Activated CD4-positive, alpha-beta T cell treated with anti-CD3 and anti-CD28 coated beads for 1 hour (primary cell): ENCODE measurements around the gene TMEM154.

Experiments used
- DNase-seq: peaks from one replicate; pipeline ENCODE4 v3.0.0-alpha.2; 2020

Gene TMEM154

DNA sequence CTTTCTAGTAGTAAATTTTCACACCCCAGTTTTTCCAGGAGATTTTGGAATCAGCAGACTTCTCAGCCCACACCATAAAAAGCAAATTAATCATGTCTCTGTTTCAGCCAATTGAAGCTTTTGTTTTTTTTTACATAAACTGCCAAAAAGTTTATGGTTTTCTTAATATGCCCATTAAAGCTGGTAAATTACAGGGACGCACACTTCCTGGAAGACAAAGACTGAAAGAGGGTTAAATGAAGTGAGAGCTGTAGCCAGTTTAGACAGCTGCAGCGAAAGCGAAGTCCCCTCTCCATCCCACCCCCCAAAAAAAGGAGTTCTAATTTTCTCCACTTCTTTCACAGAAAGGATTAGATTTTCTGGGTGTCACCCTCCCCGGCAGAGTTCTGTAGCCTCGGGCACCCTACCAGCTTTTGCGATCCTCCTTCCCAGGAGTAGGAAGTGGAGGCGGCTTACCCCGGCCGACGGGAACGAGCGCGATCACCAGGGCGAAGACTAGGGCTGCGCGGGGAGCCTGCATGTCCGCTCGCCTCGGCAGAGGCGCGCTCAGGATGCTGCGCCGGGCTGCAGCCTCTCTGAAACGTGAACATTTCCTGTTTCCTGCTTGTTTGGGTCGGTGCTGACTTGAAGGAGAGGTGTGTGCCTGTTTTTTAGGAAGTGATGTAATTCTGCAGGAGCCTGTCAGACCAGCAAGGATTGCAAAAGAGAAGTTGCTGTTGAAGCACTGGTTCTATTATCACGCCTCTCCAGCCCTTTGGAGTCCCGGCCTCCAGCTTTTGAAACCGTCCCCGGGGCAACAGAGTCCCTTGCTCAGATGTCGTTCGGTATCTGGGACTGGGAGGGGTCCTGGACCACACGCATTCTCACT, at the start of gene TMEM154:
TMEM154 (minus strand) TSS at position 584 of the 868 bp plus-strand sequence; CDS start at position 520, 64 bp downstream.
- DNase-seq = peak; percentile 41

DNA sequence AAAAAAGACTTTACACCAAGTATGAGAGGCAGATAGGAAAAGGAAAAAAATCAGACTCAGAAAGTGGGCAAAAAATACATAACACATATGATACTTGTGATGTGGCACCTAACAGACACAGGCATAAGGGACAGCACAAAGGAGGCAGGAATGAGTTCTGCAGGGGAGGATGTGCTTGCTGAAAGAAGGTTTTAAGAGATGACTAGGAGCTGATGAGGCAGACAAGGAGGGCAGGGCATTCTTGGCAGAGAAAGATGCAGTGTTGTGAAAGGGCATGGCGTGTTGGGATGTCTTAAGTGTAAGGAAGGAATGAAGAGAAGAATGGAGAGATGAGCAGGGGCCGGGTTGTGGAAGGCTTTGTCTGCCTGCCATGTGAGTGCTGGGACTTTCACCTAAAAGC, 49.7 kb upstream of the TMEM154 start:
- DNase-seq = no peak

GRCh38 chr4:152728343-152728742, 48.5 kb upstream of the TMEM154 start:
- no peak for DNase-seq

DNA sequence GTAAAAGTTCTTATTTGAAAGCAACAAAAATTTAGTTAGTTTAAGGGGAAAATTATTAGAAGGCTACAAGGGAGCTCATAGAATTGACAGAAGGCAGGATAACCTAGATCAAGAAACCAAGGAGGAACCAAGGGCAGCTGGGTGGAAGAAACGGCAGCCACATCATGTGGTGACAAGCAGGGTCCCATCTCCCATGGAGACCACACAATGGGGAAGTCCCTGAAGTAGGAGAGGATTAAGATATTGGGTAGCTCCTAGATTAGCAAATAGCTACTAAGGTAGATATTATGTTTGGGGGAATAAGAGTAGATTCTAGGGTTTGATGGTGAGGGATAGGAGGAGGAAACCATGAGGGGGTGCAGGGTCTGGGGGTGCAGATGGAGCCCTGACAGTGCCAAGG, 48.0 kb upstream of the TMEM154 start:
- DNase-seq = no peak

DNA sequence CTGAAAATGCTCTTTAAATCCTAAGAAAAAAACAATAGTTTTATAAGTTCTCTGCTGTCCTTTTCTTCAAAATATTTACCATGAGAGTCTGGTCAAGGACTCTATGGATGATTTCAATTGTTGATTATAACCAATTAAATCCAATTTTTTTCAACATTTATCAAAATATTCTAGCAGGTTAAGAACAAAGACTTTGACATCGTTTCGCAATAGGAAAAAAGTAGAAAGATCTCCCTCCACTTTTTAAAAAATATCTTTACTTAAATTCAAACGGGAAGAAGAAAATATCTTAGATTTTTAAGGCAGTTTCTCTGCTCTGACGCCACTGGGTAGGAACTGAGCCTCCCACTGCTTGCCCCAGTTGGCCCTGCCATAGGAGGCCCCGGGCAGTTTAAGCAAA, 44.7 kb upstream of the TMEM154 start:
- DNase-seq = no peak

GRCh38 chr4:152723236-152723635, 43.4 kb upstream of the TMEM154 start:
- DNase-seq = no peak

DNA sequence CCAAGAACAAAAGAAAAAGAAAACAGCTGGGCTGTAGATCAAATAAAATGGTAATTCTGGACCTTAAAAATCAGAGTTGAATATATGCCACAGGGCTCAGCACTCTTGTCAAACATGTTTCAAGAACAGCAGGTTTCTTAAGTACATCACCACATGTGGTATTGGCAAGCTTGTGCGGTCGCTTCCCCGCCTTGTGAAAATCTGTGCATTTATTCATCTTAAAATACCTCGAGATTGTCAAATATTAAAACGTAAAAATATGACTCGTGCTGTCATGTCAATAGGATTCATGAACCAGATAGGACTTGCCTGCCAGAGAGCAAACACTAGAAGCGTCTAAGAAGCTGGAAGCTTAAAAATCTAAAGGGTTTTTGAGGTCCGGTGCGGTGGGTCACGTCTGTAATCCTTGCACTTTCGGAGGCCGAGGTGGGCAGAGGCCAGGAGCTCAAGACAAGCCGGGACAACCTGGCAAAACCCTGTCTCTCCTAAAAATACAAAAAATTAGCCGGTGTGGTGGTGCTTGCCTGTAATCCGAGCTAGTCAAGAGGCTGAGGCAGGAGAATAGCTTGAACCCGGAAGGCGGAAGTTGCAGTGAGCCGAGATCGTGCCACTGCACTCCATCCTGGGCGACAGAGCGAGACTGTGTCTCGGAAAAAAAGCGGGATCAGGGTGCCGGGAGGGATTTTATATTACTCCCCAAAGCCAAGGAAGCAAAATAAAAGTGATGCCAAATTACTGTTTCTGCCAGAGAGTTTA, 40.2 kb upstream of the TMEM154 start:
- no peak for DNase-seq

- DNase-seq = no peak
Observed at GRCh38 chr4:152719291-152719690, 39.5 kb upstream of the TMEM154 start.

DNA sequence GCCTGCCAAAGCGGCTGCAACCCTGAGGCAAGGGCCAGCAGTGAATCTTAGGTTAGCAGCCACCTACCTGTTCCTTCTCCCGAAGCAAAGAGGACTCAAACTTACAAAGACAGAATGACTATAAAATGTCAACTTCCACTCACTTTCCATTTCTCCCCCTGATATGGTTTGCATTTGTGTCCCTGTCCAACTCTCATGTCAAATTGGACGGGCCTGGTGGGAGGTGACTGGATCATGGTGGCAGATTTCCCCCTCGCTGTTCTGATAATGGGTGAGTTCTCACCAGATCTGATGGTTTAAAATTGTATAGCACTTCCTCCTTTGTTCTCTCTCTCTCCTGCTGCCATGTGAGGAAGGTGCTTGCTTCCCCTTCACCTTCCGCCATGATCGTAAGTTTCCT, 35.3 kb upstream of the TMEM154 start:
- no peak for DNase-seq

GRCh38 chr4:152713951-152714705, 34.3 kb upstream of the TMEM154 start:
- no peak for DNase-seq

- no peak for DNase-seq
Observed at GRCh38 chr4:152709675-152710438, 30.1 kb upstream of the TMEM154 start.

DNA sequence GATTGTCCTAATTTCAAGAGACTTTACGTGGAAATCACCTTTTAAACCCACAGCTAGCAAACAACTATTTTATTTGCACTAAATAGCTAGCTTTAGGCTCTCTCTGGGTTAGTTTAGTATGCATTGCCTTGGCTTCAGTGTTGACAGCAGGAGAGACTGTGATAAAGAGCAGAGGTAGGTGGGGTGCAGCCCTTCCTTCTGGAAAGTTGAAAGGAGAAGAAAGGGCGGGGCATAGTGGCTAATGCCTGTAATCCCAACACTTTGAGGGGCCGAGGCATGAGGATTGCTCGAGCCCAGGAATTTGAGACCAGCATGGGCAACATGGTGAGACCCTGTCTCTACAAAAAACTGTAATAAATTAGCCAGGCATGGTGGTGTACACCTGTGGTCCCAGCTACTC, 29.0 kb upstream of the TMEM154 start:
- DNase-seq = no peak

- no peak for DNase-seq
Observed at GRCh38 chr4:152708361-152708760, 28.6 kb upstream of the TMEM154 start.

GRCh38 chr4:152707632-152708031, 27.8 kb upstream of the TMEM154 start:
- no peak for DNase-seq

DNA sequence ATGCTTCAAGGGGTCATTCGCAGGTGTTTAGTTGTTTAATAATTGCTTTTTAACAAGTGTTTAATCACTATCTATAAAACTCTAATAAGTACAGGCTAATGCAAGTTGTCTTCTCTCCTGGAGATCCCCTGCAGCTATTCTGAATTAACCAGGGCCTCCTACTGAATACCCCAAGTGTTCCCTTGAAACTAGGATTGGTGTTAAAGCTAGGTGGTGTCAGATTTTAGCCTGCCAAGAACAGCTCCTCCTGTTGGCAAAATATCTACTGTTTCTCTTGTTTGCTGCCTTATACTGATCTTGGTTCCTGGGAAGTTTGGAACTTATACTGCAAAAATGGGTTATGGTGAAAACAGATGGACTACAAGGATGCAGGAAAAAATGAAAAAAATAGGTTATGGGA, 26.1 kb upstream of the TMEM154 start:
- DNase-seq = no peak

DNA sequence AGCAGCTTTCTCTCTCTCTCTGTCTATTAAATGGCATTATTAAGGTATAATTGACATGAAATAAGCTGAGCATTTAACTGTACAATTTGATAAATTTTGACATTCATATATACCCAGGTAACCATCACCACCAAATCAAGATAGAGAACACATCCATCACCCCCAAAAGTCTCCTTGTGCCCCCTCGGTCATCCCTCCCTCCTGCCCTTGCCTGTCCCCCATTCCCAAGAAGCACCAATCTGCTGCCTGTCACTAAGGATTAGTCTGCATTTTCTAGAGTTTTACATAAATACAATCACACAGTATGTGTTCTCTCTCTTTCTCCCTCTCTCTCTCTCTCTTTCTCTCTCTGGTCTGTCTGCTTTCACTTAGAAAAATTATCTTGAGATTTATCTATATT, 25.0 kb upstream of the TMEM154 start:
- DNase-seq = no peak

- DNase-seq = no peak
Observed at GRCh38 chr4:152700151-152700550, 20.4 kb upstream of the TMEM154 start.

GRCh38 chr4:152699313-152699712, 19.5 kb upstream of the TMEM154 start:
- DNase-seq = no peak

DNA sequence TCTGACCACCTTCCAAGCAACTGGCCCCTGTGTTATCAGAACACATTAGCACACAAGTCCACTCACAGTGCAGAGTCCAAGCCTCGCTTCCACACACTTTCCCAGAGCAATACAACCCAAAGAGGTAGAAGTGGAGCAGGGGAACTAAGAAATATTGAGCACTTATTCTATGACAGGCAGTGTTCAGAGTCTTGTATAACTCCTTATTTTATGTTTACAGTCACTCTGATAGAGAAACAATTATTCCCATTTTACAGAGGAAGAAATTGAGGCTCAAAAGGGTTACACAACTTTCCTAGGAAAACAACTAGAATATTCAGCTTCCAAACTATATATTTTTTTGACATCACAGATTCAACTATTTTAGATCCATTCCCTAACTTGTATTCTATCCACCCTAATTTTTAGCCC, 18.3 kb upstream of the TMEM154 start:
- no peak for DNase-seq

DNA sequence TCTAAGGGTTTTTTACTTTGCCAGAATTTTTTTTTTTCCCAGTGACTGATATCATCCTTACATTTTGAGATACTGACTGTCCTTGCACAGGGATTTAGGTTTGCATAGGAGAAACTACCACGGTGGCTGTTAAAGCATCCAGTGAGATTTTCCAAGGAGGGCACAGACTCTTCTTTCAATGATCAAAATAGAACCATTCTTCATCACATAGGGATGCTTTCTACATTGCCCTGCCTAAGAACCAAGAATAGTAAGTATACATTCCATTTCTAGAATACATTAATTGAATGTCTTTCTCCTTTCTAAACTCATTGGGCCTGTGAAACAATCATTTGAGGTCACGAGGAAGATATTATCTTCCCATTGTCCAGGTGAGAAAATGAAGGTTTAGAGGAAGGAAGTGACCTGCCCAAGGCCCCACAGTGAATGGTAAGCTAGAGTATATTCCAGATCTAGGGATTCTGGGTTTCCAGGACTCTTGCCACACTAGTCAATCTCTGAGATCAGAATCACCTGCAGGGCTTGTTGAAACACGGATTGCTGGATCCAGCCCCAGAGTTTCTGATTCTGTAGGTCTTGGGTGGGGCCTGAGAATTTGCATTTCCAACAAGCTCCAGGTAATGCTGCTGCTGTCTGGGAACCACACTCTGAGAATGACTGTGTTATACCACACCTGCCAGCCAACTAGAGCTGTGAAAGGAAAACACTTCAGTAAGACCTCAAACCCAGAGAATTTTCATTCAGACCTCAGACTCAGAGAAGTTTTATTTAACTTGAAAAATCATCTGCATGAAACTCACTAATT, 17.7 kb upstream of the TMEM154 start:
- DNase-seq = no peak

DNA sequence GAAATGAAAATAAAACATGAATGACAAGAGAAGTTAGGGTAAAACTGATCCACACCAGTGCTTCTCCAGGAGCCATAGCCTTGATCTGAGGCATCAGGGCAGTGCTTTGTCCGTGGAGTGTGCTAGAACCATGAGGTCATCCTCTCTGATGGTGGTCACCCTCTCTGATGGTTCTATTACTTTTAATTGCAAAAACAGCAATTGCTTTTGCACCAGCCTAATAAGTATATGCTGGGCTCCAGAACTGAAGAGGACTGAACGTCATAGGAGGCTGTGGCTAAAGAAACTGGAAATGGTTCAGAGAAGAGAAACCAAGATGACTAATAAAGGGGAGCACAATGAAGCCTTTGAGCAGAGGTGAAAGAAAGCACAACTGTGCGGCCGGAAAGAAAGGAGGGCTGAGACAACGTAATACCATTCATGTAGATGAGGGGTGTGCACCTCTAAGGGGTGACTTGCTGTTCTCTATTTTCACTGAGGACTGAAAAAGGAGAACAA, 17.0 kb upstream of the TMEM154 start:
- no peak for DNase-seq

DNA sequence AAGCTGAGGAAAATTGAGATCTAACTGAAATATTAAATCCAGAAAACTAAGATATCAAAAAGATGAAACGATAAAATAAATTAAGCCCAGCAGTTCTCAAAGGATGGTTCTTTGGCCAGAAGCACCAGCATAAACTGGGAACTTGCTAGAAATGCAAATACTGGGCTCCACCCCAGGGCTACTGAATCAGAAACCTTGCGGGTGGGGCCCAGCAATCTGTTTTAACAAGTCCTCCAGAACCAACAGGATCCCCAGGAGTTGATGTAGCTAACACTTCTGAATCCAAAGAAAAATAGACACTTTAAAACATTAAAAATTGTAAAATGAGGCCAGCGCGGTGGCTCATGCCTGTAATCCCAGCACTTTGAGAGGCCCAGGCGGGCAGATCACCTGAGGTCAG, 14.1 kb upstream of the TMEM154 start:
- DNase-seq = no peak
